DMS114 treated with DMSO at 0.1 percent for 48 hours (cell line): ENCODE results near the gene IL22RA1.

Source experiments
- DNase-seq: peaks from one replicate; lab custom pipeline; 2025; ENCODE audit not compliant: unreplicated experiment; lab: John Stamatoyannopoulos, UW

IL22RA1 gene

DNA sequence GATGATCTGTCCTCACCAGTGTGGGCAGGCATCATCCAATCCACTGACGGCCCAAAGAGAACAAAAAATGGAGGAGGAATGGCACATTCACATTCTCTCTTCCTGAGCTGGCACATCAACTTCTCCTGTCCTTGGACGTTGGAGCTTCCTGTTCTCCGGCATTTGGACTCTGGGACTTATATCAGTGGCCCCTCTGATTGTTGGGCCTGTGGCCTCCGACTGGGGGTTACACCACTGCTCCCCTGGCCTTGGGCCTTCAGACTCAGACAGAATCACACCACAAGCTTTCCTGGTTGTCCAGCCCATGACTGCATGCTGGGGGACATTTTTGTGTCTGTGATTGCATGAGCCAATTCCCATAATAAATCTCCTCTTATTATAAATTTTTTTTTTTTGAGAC is 24.1 kb upstream of the IL22RA1 start:
- DNase-seq = no peak

DNA sequence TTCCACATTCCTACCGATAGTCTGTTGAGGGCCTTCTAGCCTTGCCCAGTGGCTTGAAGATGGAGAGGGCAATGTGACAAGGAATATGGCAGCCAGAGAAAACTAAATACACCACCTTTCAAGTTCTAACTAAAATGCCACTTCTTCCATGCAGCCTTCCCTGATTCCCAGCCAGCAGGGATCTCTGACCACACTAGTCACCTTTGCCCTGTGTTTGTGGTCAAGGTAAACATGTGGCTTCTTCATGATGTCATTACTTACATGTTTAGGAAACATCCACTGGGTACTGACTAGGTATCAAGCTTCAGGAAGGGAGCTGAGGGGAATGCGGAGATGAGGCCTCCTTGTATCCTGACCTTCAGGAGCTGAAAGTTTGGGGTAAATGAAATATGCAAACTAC is 22.6 kb upstream of the IL22RA1 start:
- DNase-seq = no peak

DNA sequence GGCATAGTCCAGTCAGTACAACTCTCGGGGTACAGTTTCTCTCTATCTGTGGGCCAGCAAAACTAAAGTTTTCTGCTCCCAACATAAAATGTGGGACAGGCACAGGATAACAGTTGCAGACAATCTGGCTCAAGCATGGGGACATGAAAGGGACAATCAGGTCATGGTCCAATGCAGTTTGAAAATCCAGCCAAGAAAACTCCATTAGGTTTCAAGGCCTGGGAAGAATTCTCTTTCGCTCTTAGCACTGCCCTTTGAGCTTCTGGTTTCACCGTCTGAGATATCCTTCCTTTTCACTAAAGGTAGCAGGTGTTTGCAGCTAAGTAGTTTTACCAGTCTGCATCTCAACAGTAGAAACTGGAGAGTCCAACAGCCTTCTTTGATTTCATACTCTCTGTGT is 21.1 kb upstream of the IL22RA1 start:
- DNase-seq = no peak

DNA sequence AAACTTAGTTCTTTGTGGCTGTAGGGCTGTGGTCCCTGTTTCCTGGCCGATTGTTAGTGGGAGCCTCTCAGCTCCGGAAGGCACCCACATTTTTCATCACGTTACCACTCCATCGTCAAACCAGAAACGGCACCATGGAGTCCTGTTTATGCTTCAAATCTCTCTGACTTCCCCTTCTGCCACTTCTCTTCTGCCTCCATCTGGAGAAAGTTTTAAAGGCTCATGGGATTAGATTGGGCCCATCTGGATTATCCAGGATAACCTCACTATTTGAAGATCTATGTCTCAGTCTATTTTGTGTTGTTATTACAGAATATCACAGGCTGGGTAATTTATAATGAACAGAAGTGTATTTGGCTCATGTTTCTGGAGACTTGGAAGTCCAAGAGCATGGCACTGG is 19.3 kb upstream of the IL22RA1 start:
- DNase-seq = no peak

DNA sequence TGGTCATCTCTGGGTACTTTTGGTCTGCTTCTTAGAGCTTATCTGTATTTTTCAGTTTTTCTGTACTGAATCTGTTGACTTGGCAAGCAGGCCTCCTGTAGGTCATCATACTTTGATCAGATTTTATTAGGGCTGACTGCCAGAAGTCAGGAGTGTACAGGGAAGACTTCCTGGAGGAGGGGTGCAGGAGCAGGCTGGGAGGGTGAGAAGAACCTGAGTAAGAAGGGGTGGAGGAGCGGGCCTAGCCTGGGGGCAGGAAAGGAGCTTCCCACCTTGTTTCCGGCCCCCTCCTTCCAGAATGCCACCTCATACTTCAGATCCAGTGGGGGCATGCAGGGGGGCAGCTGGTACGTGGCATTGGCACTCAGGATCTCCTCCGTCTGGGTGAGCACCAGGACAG is 18.3 kb upstream of the IL22RA1 start:
- DNase-seq = no peak

DNA sequence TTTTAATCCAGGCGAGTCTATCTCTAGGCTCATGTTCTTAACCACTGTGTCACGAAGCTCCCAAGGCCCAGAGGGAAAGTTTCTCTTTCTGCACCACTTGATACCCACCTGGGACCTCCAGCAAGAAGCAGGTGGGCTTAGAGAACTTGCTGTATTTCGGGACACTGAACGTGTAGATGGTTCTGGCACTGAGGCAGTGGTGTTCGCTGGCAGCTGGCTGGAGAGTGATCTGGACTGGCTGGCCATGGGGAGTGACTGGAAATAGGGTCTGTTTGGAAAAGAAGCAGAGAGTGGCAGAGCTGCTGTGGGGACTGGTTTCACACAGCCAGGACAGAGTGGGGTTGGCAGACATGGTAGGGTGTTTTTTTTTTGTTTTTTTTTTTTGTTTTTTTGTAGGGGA is 16.4 kb upstream of the IL22RA1 start:
- no peak for DNase-seq

DNA sequence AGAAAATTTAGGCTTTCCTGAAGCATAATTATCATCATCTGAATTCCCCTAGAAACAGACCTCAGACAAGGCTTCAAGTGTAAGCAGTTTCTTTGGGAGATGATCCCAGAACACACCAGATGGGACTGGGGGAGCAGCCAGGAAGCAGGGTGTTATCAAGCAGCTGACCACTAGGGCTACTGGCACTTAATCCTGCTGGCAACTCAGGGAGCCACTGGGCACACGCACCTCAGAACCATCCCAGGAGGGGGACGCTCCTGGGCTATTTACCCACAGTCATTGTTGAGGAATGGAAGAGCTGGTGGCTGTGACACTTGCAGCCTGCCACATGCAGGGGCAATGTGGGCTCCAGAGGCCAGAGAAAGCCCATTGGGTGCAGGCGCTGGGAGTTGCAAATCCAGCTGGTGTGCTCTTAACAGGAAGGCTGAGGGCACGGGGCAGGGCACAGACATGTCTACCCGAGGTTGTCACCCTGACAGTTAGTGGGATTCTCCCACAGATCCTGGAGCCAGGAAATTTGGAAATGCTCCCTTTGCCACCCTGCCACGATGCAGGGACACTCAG is 15.1 kb upstream of the IL22RA1 start:
- DNase-seq = no peak

DNA sequence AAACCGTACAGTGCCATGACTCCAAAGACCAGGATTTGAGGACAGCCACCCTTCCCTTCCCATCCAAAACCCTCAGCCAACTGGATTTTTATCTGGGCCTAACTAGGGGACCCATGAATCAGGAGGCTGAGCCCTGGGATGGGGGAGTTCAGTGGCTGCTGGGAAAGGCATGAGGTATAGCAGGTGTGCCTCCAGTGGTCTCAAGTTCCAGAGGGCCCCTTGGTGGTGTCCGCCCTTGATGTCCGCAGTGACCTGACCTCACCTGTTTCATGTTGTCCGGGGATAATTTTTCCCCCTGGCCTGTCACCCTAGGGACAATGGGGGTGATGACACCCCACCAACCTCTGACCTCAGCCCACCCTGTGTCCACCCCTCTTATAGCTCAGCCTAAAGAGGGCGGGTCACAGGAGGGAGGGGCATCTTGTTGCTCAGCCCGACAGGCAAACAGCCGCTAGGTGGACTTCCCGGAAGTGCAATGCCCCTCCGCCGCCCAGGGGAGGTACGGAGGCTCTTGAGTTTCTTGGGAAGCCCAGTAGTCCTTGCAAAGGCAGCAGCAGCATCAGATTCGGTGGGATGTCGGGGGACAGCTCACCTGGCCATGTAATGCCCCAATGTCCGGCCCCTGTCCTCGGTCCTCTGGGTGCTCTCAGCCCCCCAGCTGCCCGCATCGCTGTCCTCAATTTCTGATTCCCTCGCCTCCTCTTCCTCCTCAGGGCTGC is 13.8 kb upstream of the IL22RA1 start:
- DNase-seq = no peak

DNA sequence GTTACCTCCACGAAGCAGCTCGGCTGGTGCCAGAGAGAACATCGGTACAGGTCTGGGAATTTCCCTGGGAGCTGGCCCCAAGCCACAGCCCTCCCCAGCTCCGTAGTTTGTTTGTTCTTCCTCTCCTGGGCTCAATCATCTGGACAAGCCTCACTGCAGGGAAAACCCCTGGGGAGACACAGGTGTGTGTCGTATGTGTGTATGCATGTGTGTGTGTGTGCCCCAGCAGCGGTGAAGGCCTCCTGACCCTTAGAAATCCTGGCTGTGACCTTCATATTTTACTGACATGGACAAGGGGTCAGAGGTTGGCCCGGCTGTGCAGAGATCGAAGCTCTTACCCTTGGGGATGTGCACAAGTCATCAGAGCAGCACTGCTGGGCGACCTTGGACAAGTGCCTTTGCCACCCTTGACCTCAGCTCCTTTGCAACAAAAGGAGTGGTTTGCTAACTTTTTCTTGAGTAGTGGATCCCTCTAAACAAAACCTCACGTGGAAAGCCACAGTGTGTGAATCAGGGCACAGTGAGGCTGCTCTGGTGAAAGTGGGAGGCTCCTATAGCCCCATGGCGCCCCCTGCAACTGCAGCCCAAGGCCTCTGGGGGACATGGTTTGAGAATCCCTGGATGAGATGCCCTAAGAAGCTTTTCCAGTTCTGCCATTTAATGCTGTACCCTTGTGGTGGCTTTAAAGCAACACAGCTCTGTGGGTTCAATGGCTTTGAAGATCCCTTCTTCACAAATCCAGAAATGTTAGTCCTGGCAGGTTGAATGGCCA is 12.3 kb upstream of the IL22RA1 start:
- no peak for DNase-seq

DNA sequence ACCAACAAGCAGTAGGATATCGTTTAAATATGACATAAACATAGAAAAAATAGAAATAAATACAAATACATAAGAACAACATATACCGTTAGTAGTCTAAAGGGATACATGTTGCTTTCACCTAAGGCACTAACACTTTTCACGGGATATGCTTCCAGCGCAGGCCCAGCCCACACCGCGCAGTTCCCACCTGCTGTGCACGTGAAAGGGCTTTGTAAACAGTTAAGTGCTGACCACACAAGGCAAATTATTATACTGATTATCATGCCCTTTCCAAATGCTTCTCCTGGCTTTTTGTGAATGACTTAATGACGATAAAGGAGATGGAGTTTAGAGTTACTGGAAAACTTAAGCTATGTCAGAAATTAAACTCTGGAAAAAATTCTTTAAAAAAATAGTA is 11.3 kb upstream of the IL22RA1 start:
- DNase-seq = no peak

DNA sequence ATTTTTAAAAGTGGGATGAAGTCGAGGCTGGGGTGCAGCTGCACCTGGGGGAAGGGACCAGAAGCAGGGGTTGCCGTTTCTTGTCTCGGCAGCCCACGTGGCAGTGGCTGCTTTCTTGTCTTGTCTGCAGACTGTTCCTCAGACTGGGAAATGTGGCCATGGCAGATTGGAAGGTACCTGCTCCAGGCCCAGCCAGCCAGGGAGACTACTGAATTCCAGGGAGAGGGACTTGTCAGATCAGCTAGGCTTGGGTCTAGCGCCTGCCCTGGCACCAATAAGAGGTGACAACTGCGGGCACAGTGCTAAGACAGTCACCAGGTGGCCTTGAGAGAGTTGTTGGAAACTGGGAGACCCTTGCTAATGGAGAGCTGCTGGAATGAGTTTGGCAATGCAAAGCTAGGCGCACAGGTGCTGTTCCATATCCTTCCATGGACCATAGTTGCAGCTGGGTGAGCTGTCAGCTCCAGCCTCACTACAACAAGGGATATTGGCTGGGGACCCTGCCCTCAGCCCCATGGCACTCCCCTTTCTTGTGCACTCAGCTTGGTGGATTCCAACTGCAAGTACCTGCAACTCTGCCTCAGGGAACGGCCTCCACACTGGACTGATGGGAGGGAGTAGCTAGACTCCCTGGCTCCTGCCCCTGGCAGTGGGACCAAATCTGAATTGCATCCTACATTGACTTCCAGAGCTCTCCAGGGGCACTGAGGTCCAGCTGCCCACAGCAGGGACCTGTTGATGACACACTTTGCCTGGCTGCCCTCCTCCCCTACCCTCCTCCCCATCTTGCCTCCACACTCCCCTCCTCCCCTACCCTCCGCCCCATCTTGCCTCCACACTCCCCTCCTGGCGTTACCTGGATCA is 9.9 kb upstream of the IL22RA1 start:
- no peak for DNase-seq

DNA sequence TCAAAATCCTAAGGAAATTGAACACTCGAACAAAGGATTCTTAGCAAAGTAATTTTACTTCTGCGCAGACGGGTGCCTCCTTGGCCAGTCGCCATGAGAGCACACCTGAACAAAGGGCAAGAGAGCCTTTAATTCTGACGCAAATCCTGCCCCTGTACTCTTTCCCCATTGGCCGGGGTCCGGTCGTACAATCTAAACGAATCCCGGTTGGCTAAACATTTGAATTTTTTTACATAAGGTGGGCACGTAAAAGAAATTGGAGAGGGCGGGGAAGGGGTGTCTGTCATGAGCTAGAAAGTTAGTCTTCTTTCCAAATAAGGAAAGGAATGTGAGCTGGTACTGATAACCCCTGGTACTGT is 8.2 kb upstream of the IL22RA1 start:
- no peak for DNase-seq

DNA sequence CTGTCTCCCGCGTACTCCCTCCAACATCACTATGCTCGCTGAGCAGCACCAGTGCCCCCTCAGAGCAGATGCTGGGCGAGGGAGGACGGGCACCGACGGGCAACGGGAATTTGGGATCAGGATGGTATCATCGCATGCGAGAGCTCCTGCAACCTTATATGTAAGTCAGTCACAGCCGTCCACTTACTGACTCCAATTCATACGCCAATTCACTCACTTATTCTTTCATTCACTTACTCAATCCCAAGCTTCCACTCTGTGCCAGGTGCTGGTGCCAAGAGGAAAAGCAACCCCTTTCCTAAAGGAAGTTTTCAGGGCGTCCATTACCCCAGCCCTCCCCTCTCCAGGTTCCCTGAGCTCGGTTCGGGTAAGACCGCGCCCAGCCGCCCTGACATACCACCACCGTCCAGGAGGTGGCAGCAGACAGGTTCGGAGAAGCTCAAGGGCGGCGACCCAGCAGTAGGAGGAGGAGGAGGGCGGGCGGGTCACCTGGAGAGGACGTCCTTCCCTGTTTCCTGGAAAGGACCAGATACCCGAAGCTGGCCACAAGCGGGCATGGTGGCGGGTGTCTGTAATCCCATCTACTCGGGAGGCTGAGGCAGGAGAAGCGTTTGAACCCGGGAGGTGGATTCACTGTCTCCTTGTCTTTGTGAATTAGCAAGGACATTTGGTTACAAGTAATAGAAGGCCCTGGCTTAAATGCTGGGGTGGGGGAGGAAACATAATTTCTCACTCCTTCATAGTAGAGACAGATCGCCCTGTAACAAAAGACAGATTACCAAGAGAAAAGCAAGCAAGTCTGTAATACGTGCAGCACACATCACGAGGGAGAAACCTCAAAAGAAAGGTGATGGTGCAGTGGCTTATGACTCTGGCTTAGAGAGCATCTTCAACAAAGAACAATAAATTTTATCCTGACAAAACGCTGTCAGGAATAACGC is 7.6 kb upstream of the IL22RA1 start:
- DNase-seq = peak; percentile 54

DNA sequence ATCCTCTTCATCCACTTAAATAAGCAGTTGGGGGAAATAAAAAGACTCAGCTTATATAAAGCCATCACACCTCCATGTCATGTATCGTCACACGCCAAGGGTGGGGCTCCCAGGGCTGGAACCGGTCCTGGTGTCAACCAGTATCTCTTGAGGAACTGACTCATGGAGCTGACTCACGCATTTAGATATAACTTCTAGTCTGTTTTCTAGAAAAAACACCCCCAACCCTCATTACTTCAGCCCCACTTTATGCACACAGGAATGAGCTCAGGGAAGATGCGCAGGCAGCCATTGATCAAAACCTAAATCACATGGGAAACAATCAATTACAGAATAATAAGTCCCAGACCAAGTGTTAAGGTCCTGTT is 6.9 kb upstream of the IL22RA1 start:
- no peak for DNase-seq

DNA sequence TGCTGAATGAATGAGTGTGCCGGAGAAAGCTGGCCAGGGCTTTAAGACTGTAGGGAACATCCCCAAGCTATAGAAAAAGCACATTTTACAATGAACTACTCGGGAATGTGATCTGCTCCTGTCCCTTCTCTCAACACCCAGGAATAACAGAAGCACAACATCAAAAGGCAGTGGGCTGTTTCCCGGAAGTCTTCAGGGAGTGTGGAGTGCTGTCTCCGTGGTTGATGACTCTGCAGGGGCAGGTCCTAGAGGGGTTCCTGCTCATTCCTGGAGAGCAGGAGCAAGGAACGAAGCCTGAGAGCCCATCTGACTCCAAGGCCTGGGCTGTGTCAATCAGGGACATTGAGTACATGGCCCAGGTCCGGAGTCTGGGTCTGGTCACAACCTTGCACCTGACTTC is 4.9 kb upstream of the IL22RA1 start:
- no peak for DNase-seq

DNA sequence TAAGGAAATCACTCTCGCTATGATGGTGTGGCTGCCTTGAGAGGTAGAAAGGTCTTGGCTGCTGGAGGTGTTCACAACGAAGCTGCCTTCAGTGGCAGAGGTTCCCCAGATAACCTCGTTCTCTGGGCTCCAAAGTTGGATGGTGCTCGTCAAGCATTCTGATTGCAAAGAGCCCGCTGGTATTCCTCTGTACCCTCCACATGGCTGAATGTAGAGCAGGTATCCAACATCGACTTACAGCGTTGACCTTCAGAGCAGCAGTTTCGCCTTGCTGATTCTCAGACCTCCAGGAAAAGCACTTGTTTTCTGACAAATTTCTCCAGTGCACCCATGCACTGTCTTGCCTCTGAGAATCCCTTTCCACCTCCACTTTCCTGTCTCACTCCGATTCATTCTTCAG is 4.3 kb upstream of the IL22RA1 start:
- no peak for DNase-seq

DNA sequence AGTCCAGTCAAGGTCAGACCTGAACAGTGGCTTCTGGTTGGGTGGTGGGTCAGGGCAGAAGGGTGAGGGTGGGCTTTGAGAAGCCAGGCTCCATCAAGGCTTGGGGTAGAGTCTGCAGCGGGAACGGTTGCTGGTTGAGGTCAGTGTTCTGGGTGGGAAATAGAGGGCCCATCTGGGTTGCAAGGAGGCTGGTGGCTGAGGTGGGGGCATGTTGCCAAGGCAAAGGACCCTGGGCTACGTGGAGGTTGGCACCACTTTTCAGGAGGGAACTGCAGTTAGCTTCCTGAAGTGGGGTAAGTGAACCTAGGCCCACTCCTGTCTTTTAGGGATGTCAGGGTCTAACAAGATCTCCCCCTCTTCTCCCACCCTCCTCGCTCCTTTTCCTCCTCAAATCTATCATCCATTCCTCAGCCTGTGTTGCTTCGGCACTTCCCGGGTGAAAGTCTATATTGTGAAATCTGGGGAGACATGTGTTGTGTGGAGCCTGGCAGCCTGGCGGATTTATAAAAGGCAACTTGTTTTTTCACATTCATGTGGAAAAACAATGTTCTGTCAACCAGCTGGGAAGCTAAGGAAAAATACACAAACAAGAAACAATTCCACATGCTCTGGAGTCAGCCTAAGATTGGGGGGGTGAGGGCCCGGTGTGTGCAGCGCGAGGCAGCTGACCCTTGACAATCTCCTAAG is 1.5 kb downstream of the IL22RA1 start:
- no peak for DNase-seq

DNA sequence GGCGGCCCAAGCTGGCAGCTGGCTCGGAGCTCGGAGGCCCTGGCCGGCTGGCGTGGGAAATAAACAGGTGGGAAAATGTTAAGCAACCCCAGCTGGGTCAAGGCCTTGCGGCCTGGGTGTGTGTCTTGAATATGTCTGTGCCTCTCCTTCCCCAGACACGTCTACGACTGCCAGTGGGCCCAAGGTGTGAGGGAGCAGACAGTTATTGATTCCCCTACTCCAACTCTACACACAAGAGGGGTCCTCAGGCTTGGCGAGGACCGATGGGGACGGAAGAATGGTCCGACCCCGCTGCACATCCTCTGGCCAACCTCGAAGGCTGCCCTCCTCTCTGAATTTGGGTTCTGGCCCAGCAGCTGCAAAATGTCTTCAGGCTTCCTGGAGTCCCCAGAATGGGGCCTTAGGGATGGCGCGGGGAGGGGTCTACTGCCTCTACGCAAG is 2.2 kb downstream of the IL22RA1 start:
- DNase-seq = no peak

DNA sequence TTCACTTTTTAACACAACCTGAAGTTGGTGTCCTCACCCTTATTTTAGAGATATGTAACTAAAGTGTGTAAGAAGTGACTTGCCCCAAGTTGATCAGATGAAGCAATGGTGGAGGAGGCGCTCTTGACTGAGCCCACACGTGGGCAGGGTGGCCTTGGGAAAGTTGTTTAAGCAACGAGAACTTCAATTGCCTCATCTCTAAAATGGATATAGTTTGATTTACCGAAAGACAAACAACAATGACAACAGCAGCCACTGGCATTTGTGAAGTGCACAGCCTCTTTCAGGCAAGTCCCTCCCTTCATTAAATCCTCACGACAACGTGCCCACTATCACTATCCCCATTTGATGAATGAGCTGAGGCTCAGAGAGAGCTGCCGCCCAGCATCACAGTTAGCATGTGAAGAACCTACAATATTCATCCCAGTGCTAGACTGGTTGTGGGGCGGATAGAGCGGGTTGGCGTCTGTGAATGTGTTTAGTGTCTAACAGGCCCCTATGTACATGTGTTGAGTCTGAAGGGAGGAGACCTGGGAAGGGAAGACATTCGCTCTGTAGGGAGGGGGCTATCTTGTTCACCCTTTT is 3.0 kb downstream of the IL22RA1 start:
- no peak for DNase-seq

DNA sequence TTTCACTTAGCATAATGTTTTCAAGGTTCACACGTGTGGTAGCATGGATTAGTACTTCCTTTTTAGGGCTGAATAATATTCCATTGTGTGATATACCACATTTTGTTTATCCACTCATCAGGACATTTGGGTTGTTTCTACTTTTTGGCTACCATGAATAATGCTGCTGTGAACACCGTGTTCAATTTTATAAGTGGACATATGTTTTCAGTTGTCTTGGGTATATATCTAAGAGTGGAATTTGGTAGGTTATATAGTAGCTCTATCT is 3.8 kb downstream of the IL22RA1 start:
- DNase-seq = no peak
